Testis (tissue), 2 donors: ENCODE results near the gene USP47.

Experiments used
- CTCF ChIP-seq, 3 experiments: fragments of 450-650 bp in 2 of 3; fragments of 200-600 bp in 1 of 3; sonication (generic) in 1 of 3; IDR thresholded peaks; one replicate each; pipeline ENCODE4 v1.5.1; 2016 to 2019; ENCODE audit warnings: antibody characterized with exemption in 3 of 3, mild to moderate bottlenecking in 2 of 3, moderate library complexity in 1 of 3
- POLR2A ChIP-seq: fragments of 450-650 bp; IDR thresholded peaks from one replicate; pipeline ENCODE4 v1.6.1; 2017; ENCODE audit warnings: antibody characterized with exemption, mild to moderate bottlenecking, moderate library complexity

DNA sequence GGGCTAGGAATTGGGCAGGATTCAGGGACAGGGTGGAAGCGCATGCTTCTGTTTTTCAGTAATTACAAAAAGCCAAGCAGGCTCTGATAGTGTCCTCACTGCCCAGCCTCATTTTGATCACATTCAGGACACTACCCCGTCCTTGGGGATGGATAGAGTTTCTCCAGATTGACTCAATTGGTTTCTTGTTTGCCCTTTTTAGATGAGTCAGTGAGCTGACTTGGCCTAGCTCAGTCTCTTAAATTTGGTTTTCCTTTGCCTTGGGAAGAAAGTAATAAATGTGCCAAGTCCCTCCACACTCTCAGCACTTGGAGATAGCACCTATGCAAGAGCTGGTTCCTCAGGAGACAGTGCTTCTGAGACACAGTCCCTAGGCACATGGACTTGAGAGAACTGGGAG, 141.2 kb downstream of the USP47 start:
- TF ChIP-seq POLR2A (no peak), CTCF (IDR thresholded peaks at IDR 0.05) (no peak)
